Activated CD8-positive, alpha-beta T cell treated with anti-CD3 and anti-CD28 coated beads, Interleukin-2, amount 10 ng/mL, durations not matched to agents 7 days and 5 days (primary cell): ENCODE measurements around the gene EIF4ENIF1. TPM values are rescaled to one million over a fixed set of nuclear protein-coding genes. Genes with fewer than 3 reads are reported as not detected.
"Not testable (repeated sequence)": the region's sequence is repeated elsewhere in the genome, so short reads cannot be mapped to it uniquely, and the experiment has no call there.

ENCODE experiments used
- ATAC-seq: fragments of 150-1000 bp; cut with Tn5 transposase; one replicate; pipeline ENCODE4 v1.10.0; 2021; ENCODE audit warnings: moderate library complexity
- CTCF ChIA-PET: fragments of 350-600 bp; sonication (Branson Sonifier 250); formaldehyde crosslinking; loops from one replicate; lab custom pipeline; 2021; ENCODE audit warnings: antibody characterized with exemption; lab: Charles Lee
- POLR2A ChIA-PET: fragments of 350-600 bp; sonication (Branson Sonifier 250); formaldehyde crosslinking; loops from one replicate; lab custom pipeline; 2021; ENCODE audit warnings: antibody characterized with exemption; lab: Charles Lee
- DNase-seq: peaks from one replicate; pipeline ENCODE4 v3.0.0-alpha.2; 2020
- H3K27ac Mint-ChIP-seq: one replicate; pipeline ENCODE4 v1.8.0; 2021; ENCODE audit warnings: mild to moderate bottlenecking, mixed read lengths
- H3K27me3 Mint-ChIP-seq: one replicate; pipeline ENCODE4 v1.8.0; 2021; ENCODE audit warnings: low read depth, mixed read lengths
- H3K36me3 Mint-ChIP-seq: one replicate; pipeline ENCODE4 v1.8.0; 2021; ENCODE audit warnings: low read depth, mixed read lengths
- H3K4me1 Mint-ChIP-seq: one replicate; pipeline ENCODE4 v1.8.0; 2021; ENCODE audit warnings: low read depth, mixed read lengths
- H3K4me3 Mint-ChIP-seq: one replicate; pipeline ENCODE4 v1.8.0; 2021; ENCODE audit warnings: mild to moderate bottlenecking, mixed read lengths
- H3K9me3 Mint-ChIP-seq: one replicate; pipeline ENCODE4 v1.8.0; 2022; ENCODE audit warnings: mixed read lengths; ENCODE audit not compliant: insufficient read depth
- total RNA-seq, 2 experiments: library from RNA; stranded (reverse); gene quantifications; one replicate each; pipeline ENCODE4 v1.2.3, GENCODE V29; 2021

EIF4ENIF1 gene
- total RNA-seq, 2 experiments from 2014 or later, result 34.6 to 39.3 TPM

GRCh38 chr22:31507517-31507916 lies 17.9 kb upstream of the EIF4ENIF1 start:
- not testable (repeated sequence) for ATAC-seq, H3K9me3 Mint-ChIP-seq

GRCh38 chr22:31504282-31504681 lies 14.6 kb upstream of the EIF4ENIF1 start:
- Mint-ChIP-seq H3K27ac (no peak overlapping the region), H3K36me3 (peaks cover 64% of the 10 kb centered on the region), H3K9me3 (peaks cover 7% of the 10 kb centered on the region), H3K27me3 (no peaks in the 10 kb centered on the region), H3K4me1 (peaks cover 36% of the 10 kb centered on the region), H3K4me3 (no peak overlapping the region)
- CTCF ChIA-PET, result no interaction called here
- DNase-seq, result no peak
- POLR2A ChIA-PET, result no interaction called here
- no peak for ATAC-seq

More at GRCh38 chr22:31507517-31507916, 17.9 kb upstream of the EIF4ENIF1 start:
- H3K4me3 Mint-ChIP-seq, H3K27ac Mint-ChIP-seq, DNase-seq, POLR2A ChIA-PET, H3K27me3 Mint-ChIP-seq: not testable (repeated sequence)
- CTCF ChIA-PET, result interaction anchor here (0.9 to 1.1 kb wide), 2 partner anchors 29 to 49 kb away, joined by 3 to 4 read pairs; no protein-coding TSS in a partner anchor
- H3K36me3 Mint-ChIP-seq, result peaks cover 65% of the 10 kb centered on the region
- H3K4me1 Mint-ChIP-seq, result peaks cover 24% of the 10 kb centered on the region

GRCh38 chr22:31503211-31503964 lies 13.7 kb upstream of the EIF4ENIF1 start:
- peaks cover 42% of the 10 kb centered on the region for H3K4me1 Mint-ChIP-seq
- H3K9me3 Mint-ChIP-seq, result peaks cover 7% of the 10 kb centered on the region
- H3K27me3 Mint-ChIP-seq, result no peaks in the 10 kb centered on the region
- peaks cover 63% of the 10 kb centered on the region for H3K36me3 Mint-ChIP-seq
- H3K4me3 Mint-ChIP-seq, result no peak overlapping the region
- DNase-seq (no peak), ATAC-seq (no peak)
- POLR2A ChIA-PET, result no interaction called here
- H3K27ac Mint-ChIP-seq, result no peak overlapping the region
- CTCF ChIA-PET, result no interaction called here

- ChIA-PET POLR2A (interaction anchor here (0.6 kb wide), 1 partner anchor 26 kb away, joined by 3 read pairs; no protein-coding TSS in a partner anchor), CTCF (interaction anchor here (1.0 kb wide), 1 partner anchor 55 kb away, joined by 4 read pairs; no protein-coding TSS in a partner anchor)
- Mint-ChIP-seq H3K27ac (peak overlapping the region; percentile 57), H3K4me3 (no peak overlapping the region), H3K27me3 (no peaks in the 10 kb centered on the region), H3K36me3 (peaks cover 60% of the 10 kb centered on the region), H3K9me3 (no peaks in the 10 kb centered on the region), H3K4me1 (peaks cover 46% of the 10 kb centered on the region)
- DNase-seq, result no peak
- no peak for ATAC-seq
Observed at GRCh38 chr22:31501738-31502137, 12.1 kb upstream of the EIF4ENIF1 start.

GRCh38 chr22:31497148-31497938 lies 7.7 kb upstream of the EIF4ENIF1 start:
- H3K4me3 Mint-ChIP-seq, result peak overlapping the region; percentile 87
- ATAC-seq (peak; percentile 1), DNase-seq (peak; percentile 40)
- H3K9me3 Mint-ChIP-seq, result no peaks in the 10 kb centered on the region
- H3K27me3 Mint-ChIP-seq, result no peaks in the 10 kb centered on the region
- ChIA-PET POLR2A (interaction anchor here (1.0 kb wide), 1 partner anchor 14 kb away, joined by 3 read pairs; no protein-coding TSS in a partner anchor), CTCF (interaction anchor here (0.7 to 0.8 kb wide), 2 partner anchors 9 to 40 kb away, joined by 3 read pairs; no protein-coding TSS in a partner anchor)
- peaks cover 38% of the 10 kb centered on the region for H3K4me1 Mint-ChIP-seq
- H3K27ac Mint-ChIP-seq, result peak overlapping the region; percentile 97
- H3K36me3 Mint-ChIP-seq, result peaks cover 34% of the 10 kb centered on the region

GRCh38 chr22:31496735-31497146 lies 7.1 kb upstream of the EIF4ENIF1 start:
- POLR2A ChIA-PET, result no interaction called here
- H3K4me1 Mint-ChIP-seq, result peaks cover 38% of the 10 kb centered on the region
- peak overlapping the region; percentile 87 for H3K4me3 Mint-ChIP-seq
- peak overlapping the region; percentile 97 for H3K27ac Mint-ChIP-seq
- peak; percentile 48 for ATAC-seq
- H3K27me3 Mint-ChIP-seq, result no peaks in the 10 kb centered on the region
- peak; percentile 59 for DNase-seq
- peaks cover 30% of the 10 kb centered on the region for H3K36me3 Mint-ChIP-seq
- H3K9me3 Mint-ChIP-seq, result no peaks in the 10 kb centered on the region
- CTCF ChIA-PET, result no interaction called here

GRCh38 chr22:31496007-31496734 lies 6.5 kb upstream of the EIF4ENIF1 start, which contains the start of gene SFI1:
SFI1 (plus strand) TSS chr22:31496536; CDS start chr22:31508285, 11,749 bp downstream.
- Mint-ChIP-seq H3K9me3 (no peaks in the 10 kb centered on the region), H3K27ac (peak within 1 kb of the TSS; percentile 97), H3K36me3 (peaks cover 24% of the 10 kb centered on the region), H3K4me3 (peak within 1 kb of the TSS; percentile 87), H3K27me3 (no peaks in the 10 kb centered on the region), H3K4me1 (peaks cover 38% of the 10 kb centered on the region)
- ChIA-PET POLR2A (interaction anchor here (0.7 to 1.7 kb wide), 4 partner anchors 22 to 150 kb away, joined by 3 to 5 read pairs (median 4); partner anchors contain the start of gene PATZ1), CTCF (interaction anchor here (0.9 kb wide), 1 partner anchor 38 kb away, joined by 3 read pairs; no protein-coding TSS in a partner anchor)
- DNase-seq (peak; percentile 97), ATAC-seq (peak; percentile 90)

GRCh38 chr22:31495343-31495742 lies 5.7 kb upstream of the EIF4ENIF1 start:
- no peak for DNase-seq
- peaks cover 47% of the 10 kb centered on the region for H3K4me1 Mint-ChIP-seq
- ChIA-PET POLR2A (interaction anchor here (0.7 to 1.7 kb wide), 5 partner anchors 23 to 149 kb away, joined by 3 to 5 read pairs (median 4); partner anchors contain the start of gene PATZ1), CTCF (interaction anchor here (0.6 kb wide), 1 partner anchor 32 kb away, joined by 3 read pairs; no protein-coding TSS in a partner anchor)
- no peak for ATAC-seq
- H3K4me3 Mint-ChIP-seq, result peak overlapping the region; percentile 87
- peaks cover 22% of the 10 kb centered on the region for H3K36me3 Mint-ChIP-seq
- peak overlapping the region; percentile 97 for H3K27ac Mint-ChIP-seq
- H3K9me3 Mint-ChIP-seq, result no peaks in the 10 kb centered on the region
- H3K27me3 Mint-ChIP-seq, result no peaks in the 10 kb centered on the region

GRCh38 chr22:31493355-31493754 lies 3.7 kb upstream of the EIF4ENIF1 start:
- peaks cover 42% of the 10 kb centered on the region for H3K4me1 Mint-ChIP-seq
- not testable (repeated sequence) for H3K27me3 Mint-ChIP-seq, ATAC-seq, H3K4me3 Mint-ChIP-seq, DNase-seq, H3K9me3 Mint-ChIP-seq, H3K27ac Mint-ChIP-seq
- H3K36me3 Mint-ChIP-seq, result peaks cover 17% of the 10 kb centered on the region
- ChIA-PET CTCF (interaction anchor here (1.7 kb wide), 1 partner anchor 141 kb away, joined by 4 read pairs; no protein-coding TSS in a partner anchor), POLR2A (interaction anchor here (0.5 kb wide), 1 partner anchor 147 kb away, joined by 3 read pairs; no protein-coding TSS in a partner anchor)

GRCh38 chr22:31492151-31492550 lies 2.5 kb upstream of the EIF4ENIF1 start:
- H3K4me1 Mint-ChIP-seq, result peaks cover 39% of the 10 kb centered on the region
- POLR2A ChIA-PET, result interaction anchor here (1.2 kb wide), 1 partner anchor 138 kb away, joined by 5 read pairs; no protein-coding TSS in a partner anchor
- H3K27me3 Mint-ChIP-seq, result no peaks in the 10 kb centered on the region
- H3K36me3 Mint-ChIP-seq, result peaks cover 14% of the 10 kb centered on the region
- H3K9me3 Mint-ChIP-seq, result no peaks in the 10 kb centered on the region
- no peak overlapping the region for H3K27ac Mint-ChIP-seq
- no peak for ATAC-seq
- no peak overlapping the region for H3K4me3 Mint-ChIP-seq
- DNase-seq, result no peak
- CTCF ChIA-PET, result interaction anchor here (1.2 to 1.7 kb wide), 4 partner anchors 40 to 142 kb away, joined by 3 to 8 read pairs (median 5); no protein-coding TSS in a partner anchor
